GM12878 (cell line): ENCODE results near the gene SLC25A52. TPM values are rescaled to one million over a fixed set of nuclear protein-coding genes. Genes with fewer than 3 reads are reported as not detected.

Experiments
- ATAC-seq: fragments of 200-7000 bp; cut with Tn5 transposase; 3 replicates; pipeline ENCODE4 v1.9.1; 2020; ENCODE audit warnings: mild to moderate bottlenecking, moderate library complexity
- BruUV-seq: library from RNA; stranded (reverse); fragments of 400-500 nt; replicated peaks from 2 replicates; lab custom pipeline; 2021; lab: Mats Ljungman, UMichigan
- CTCF ChIA-PET: fragments of 300-600 bp; sonication (Branson Sonifier 250); formaldehyde crosslinking; extraction: SDS; loops from one replicate; lab custom pipeline; 2021; ENCODE audit warnings: inconsistent platforms; lab: Yijun Ruan, JAX
- POLR2A ChIA-PET: fragments of 350-600 bp; formaldehyde crosslinking; extraction: SDS; loops from one replicate; lab custom pipeline; 2021; ENCODE audit warnings: inconsistent platforms; lab: Charles Lee
- RAD21 ChIA-PET: fragments of 300-600 bp; sonication (Branson Sonifier 250); formaldehyde crosslinking; loops from one replicate; lab custom pipeline; 2023; ENCODE audit warnings: antibody characterized with exemption; ENCODE audit not compliant: unreplicated experiment; lab: Charles Lee
- SMC1A ChIA-PET: fragments of 300-600 bp; sonication (Branson Sonifier 250); formaldehyde crosslinking; loops from one replicate; lab custom pipeline; 2023; ENCODE audit not compliant: unreplicated experiment, uncharacterized antibody; lab: Charles Lee
- DNase-seq: peaks from one replicate; pipeline ENCODE4 v3.0.0-alpha.2; 2011; ENCODE audit warnings: low read depth, low spot score
- FAIRE-seq: peaks from 3 replicates; lab custom pipeline; 2011; peaks lifted over from hg19 to GRCh38; lab: Jason Lieb, UNC
- H2AFZ ChIP-seq: 2 replicates; pipeline ENCODE4 v1.6.0; 2011; ENCODE audit warnings: low read depth, low read length, control low read depth; ENCODE audit not compliant: control insufficient read depth
- H3K27ac ChIP-seq: 2 replicates; pipeline ENCODE4 v1.5.1; 2011; ENCODE audit warnings: control low read depth; ENCODE audit not compliant: control insufficient read depth, insufficient read depth
- H3K27me3 ChIP-seq, 2 experiments: replicated peaks in 1 of 2; 2 replicates each; pipeline versions ENCODE4 v1.6.0 to v1.6.1; 2011; ENCODE audit warnings: low read length in 1 of 2; ENCODE audit not compliant: control insufficient read depth in 2 of 2, insufficient read depth in 2 of 2
- H3K36me3 ChIP-seq, 2 experiments: 2 replicates each; pipeline ENCODE4 v1.5.1; 2011; ENCODE audit warnings: low read length in 1 of 2; ENCODE audit not compliant: control insufficient read depth in 2 of 2, insufficient read depth in 2 of 2
- H3K4me1 ChIP-seq: 2 replicates; pipeline ENCODE4 v1.6.1; 2011; ENCODE audit warnings: mild to moderate bottlenecking, low read length, moderate library complexity, mixed read lengths; ENCODE audit not compliant: control insufficient read depth, insufficient read depth
- H3K4me2 ChIP-seq: 2 replicates; pipeline ENCODE4 v1.6.0; 2011; ENCODE audit warnings: control low read depth; ENCODE audit not compliant: control insufficient read depth, insufficient read depth
- H3K4me3 ChIP-seq: fragments of 200-600 bp; sonication (generic); 2 replicates; pipeline ENCODE4 v1.5.1; 2016
- H3K79me2 ChIP-seq: 2 replicates; pipeline ENCODE4 v1.6.0; 2011; ENCODE audit warnings: low read length; ENCODE audit not compliant: control insufficient read depth, insufficient read depth
- H3K9ac ChIP-seq: 2 replicates; pipeline ENCODE4 v1.8.0; 2011; ENCODE audit warnings: low read length, control low read depth, mixed read lengths; ENCODE audit not compliant: control insufficient read depth, insufficient read depth
- H3K9me3 ChIP-seq: replicated peaks from 3 replicates; pipeline ENCODE4 v1.5.1; 2011; ENCODE audit warnings: mild to moderate bottlenecking, low read length; ENCODE audit not compliant: control insufficient read depth, insufficient read depth
- H4K20me1 ChIP-seq: 2 replicates; pipeline ENCODE4 v1.6.0; 2011; ENCODE audit not compliant: control insufficient read depth, insufficient read depth
- BMI1 ChIP-seq: fragments of 450-650 bp; IDR thresholded peaks from 2 replicates; pipeline ENCODE4 v1.6.1; 2016; ENCODE audit warnings: mild to moderate bottlenecking, moderate library complexity, borderline replicate concordance
- ELK1 ChIP-seq: IDR thresholded peaks from 2 replicates; pipeline ENCODE4 v1.6.1; 2012; ENCODE audit warnings: low read depth, low read length, improper control_type of control experiment
- NFIC ChIP-seq: IDR thresholded peaks from 2 replicates; pipeline ENCODE4 v1.6.1; 2012; ENCODE audit warnings: low read depth, mild to moderate bottlenecking, inconsistent platforms, low read length, moderate library complexity
- POLR2AphosphoS2 ChIP-seq: IDR thresholded peaks from 2 replicates; pipeline ENCODE4 v1.6.1; 2011; ENCODE audit warnings: low read depth, mild to moderate bottlenecking, low read length, improper control_type of control experiment, moderate library complexity
- PRDM15 ChIP-seq: fragments of 450-650 bp; formaldehyde crosslinking; IDR thresholded peaks from 2 replicates; pipeline ENCODE4 v1.4.0; 2020; ENCODE audit warnings: mild to moderate bottlenecking, moderate library complexity
- RBBP5 ChIP-seq: fragments of 200-600 bp; sonication (generic); conservative IDR thresholded peaks from 2 replicates; pipeline ENCODE4 v1.6.1; 2016
- RCOR1 ChIP-seq: conservative IDR thresholded peaks from 2 replicates; pipeline ENCODE4 v1.6.1; 2012; ENCODE audit warnings: low read depth, low read length, improper control_type of control experiment
- RELB ChIP-seq: fragments of 450-650 bp; IDR thresholded peaks from 2 replicates; pipeline ENCODE4 v1.6.1; 2017; ENCODE audit warnings: low read depth, mild to moderate bottlenecking, moderate library complexity
- SP1 ChIP-seq: IDR thresholded peaks from one replicate; pipeline ENCODE4 v1.6.1; 2011; ENCODE audit warnings: low read depth, low read length
- TCF7 ChIP-seq: IDR thresholded peaks from 2 replicates; pipeline ENCODE4 v1.6.1; 2014; ENCODE audit warnings: antibody characterized with exemption, borderline replicate concordance
- WGBS: methylation state at CpG from one replicate; pipeline ENCODE4 v1.1.6; 2016; ENCODE audit warnings: low lambda C conversion rate; ENCODE audit not compliant: insufficient replicate concordance, insufficient coverage; ENCODE audit errors: missing lambda C conversion rate; 5-methylcytosine and 5-hydroxymethylcytosine counted together
- in situ Hi-C: fragments of 300-500 bp; cut with MboI; formaldehyde crosslinking; loops from 9 replicates; pipeline ENCODE4 v1.14.3; 2018; ENCODE audit warnings: mixed read lengths
- intact Hi-C: fragments of 100-400 bp; cut with micrococcal nuclease; formaldehyde crosslinking; loops from one replicate; pipeline ENCODE4 v1.14.2; 2022; ENCODE audit not compliant: unreplicated experiment
- polyA plus RNA-seq, 11 experiments: library from polyadenylated mRNA; depleted of rRNA in 4 of 11; unstranded in 6 of 11; stranded (reverse) in 5 of 11; fragments of >200 nt; fragmentation: Nextera tagmentation in 4 of 11; fragmentation: Illumina TruSeq in 1 of 11; extraction: Ambion mirVana in 4 of 11; extraction: Trizol in 1 of 11; gene quantifications; 1 replicate in 1 of 11; 2 replicates in 10 of 11; pipeline versions ENCODE4 v1.2.1 to v1.2.3, GENCODE V29; 2011 to 2016; ENCODE audit warnings: inconsistent platforms in 2 of 11, missing spikeins in 2 of 11, low read depth in 1 of 11
- total RNA-seq, 4 experiments: library from RNA; depleted of rRNA in 3 of 4; stranded (reverse); fragments of >200 nt in 3 of 4; fragmentation: Illumina TruSeq in 1 of 4; extraction: Trizol in 1 of 4; gene quantifications; 2 replicates each; pipeline versions ENCODE4 v1.2.1 to v1.2.3, GENCODE V29; 2013 to 2021

Gene SLC25A52
- total and polyA plus RNA-seq, 10 of the 15 experiments (the other 5 are each of a cell fraction or from before 2014, with no cell fraction given), result not detected

- TF ChIP-seq SP1 (no peak), POLR2AphosphoS2 (no peak), PRDM15 (CRISPR knock-in tag) (no peak), RCOR1 (no peak), BMI1 (no peak), TCF7 (no peak), ELK1 (no peak), RBBP5 (no peak), NFIC (no peak), RELB (no peak)
- TF ChIP-seq, all 136 proteins: peak for 0
- in situ Hi-C loops (loop anchor here (5.0 kb wide), 1 partner anchor 78 kb away; no protein-coding TSS in a partner anchor), intact Hi-C loops (loop anchor here (5.0 kb wide), 2 partner anchors 213 to 233 kb away; no protein-coding TSS in a partner anchor)
- ChIA-PET RAD21 (no interaction called here), SMC1A (interaction anchor here (1.3 kb wide), 2 partner anchors 87 to 182 kb away, joined by 3 read pairs; no protein-coding TSS in a partner anchor), CTCF (interaction anchor here (1.4 to 4.2 kb wide), 2 partner anchors 76 to 233 kb away, joined by 4 to 37 read pairs; no protein-coding TSS in a partner anchor), POLR2A (no interaction called here)
- no peaks in the 10 kb centered on the region for H3K4me1 ChIP-seq
- no peaks in the 10 kb centered on the region for H4K20me1 ChIP-seq
- no peak for DNase-seq
- no peak overlapping the region for H3K27ac ChIP-seq
- H3K4me3 ChIP-seq, result no peak overlapping the region
- H2AFZ ChIP-seq, result no peak overlapping the region
- FAIRE-seq, result no peak
- no peak overlapping the region for H3K9ac ChIP-seq
- no peak for ATAC-seq
- H3K36me3 ChIP-seq, result no peaks in the 10 kb centered on the region
- no peaks in the 10 kb centered on the region for H3K27me3 ChIP-seq
- no peaks in the 10 kb centered on the region for H3K79me2 ChIP-seq
- BruUV-seq, result no TSS peak
- H3K4me2 ChIP-seq, result no peak overlapping the region
- WGBS, result 49% methylated on average over 15 of the region's 15 CpGs
- no peaks in the 10 kb centered on the region; the same call in 1 of the 3 replicates for H3K9me3 ChIP-seq
Observed at GRCh38 chr18:31744321-31745067, 16.2 kb downstream of the SLC25A52 start.
